PFSK-1 (cell line): ENCODE data around the gene IMPDH1.

Source experiments
- FOXP2 ChIP-seq: optimal IDR thresholded peaks from 2 replicates; pipeline ENCODE3; 2011; ENCODE audit warnings: borderline replicate concordance, control low read depth, inconsistent platforms; ENCODE audit not compliant: insufficient read depth; ENCODE audit errors: extremely low read length, extremely low read depth
- POLR2AphosphoS5 ChIP-seq: IDR thresholded peaks from 2 replicates; pipeline ENCODE4 v1.6.1; 2012; ENCODE audit warnings: low read depth, mild to moderate bottlenecking, control low read depth, low read length, moderate library complexity
- REST ChIP-seq, 2 experiments: IDR thresholded peaks; 2 replicates each; pipeline versions ENCODE4 v1.6.1 to v1.8.0; 2011 to 2012; ENCODE audit warnings: low read depth in 2 of 2, low read length in 2 of 2, control low read depth in 1 of 2, inconsistent platforms in 1 of 2, mild to moderate bottlenecking in 1 of 2, moderate library complexity in 1 of 2; ENCODE audit not compliant: insufficient read depth in 1 of 2
- SIN3A ChIP-seq: IDR thresholded peaks from 2 replicates; pipeline ENCODE4 v1.6.1; 2012; ENCODE audit warnings: mild to moderate bottlenecking, low read length, moderate library complexity, borderline replicate concordance; ENCODE audit not compliant: insufficient read depth
- TAF1 ChIP-seq: IDR thresholded peaks from 2 replicates; pipeline ENCODE4 v1.6.1; 2012; ENCODE audit warnings: low read length, control low read depth, borderline replicate concordance; ENCODE audit not compliant: insufficient read depth

DNA sequence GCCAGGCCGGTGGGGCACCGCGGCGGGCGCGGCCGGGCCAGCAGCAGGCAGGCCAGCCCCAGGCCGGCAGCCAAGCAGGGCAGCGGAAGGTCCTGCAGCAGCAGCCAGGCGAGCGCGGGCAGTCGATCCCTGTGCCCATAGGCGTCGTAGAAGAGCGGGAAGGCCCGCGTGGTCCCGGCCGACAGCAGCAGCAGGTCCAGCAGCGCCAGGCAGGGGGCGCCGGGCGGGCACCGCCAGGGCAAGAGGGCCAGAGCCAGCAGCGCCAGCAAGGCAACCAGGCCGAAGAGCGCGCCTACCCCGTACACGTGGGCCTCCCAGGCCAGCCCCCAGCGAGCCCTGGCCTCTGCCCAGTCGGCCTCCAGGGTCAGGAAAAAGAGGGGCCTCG, 57.6 kb downstream of the IMPDH1 start:
- TF ChIP-seq POLR2AphosphoS5 = no peak
- TF ChIP-seq REST (IDR thresholded peaks at IDR 0.05; ENCODE audit: insufficient read depth in 1 of 2, low read depth in 2 of 2, low read length in 2 of 2) = no peak
- no peak for TF ChIP-seq SIN3A
- TF ChIP-seq FOXP2 = no peak
- TF ChIP-seq TAF1 = no peak
